Kidney tubule cell (primary cell): ENCODE data around the gene FANCC.
"Not testable (repeated sequence)": the region's sequence is repeated elsewhere in the genome, so short reads cannot be mapped to it uniquely, and the experiment has no call there.

Experiments
- DNase-seq: peaks from one replicate; pipeline ENCODE4 v3.0.0-alpha.2; 2018; ENCODE audit warnings: low spot score

FANCC gene

DNA sequence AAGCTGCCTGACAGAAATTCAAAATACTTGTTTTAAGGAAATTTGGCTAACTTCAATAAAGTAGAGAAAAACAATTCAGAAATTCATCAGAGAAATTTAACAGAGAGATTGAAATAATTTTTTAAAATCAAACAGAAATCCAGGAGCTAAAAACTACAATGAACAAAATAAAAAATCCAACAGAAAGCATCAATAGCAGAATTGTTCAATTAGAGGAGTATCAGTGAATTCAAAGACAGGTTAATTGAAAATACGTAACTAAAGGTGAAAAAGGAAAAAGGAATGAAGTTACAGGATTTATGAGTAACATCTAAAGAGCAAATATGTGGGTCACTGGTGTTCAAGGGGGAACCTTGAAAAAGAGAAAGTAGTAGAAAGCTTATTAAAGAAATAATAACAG is 36.8 kb downstream of the FANCC start:
- DNase-seq = no peak

DNA sequence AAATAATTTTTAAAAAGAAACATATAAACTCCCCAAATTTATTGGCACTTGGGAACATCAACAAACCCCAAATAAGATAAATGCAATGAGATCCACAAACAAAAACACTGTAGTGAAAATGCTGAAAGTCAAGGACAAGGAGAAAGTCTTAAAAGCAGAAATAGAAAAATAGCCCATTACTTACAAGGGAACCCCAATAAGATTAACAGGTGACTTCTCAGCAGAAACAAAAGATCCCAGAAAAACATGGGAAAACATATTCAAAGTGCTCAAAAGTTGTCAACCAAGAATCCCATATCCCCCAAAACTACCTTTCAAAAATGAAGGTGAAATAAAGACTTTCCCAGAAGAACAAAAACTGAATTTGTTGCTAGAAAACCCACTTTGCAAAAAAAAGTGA is 40.0 kb downstream of the FANCC start:
- no peak for DNase-seq

DNA sequence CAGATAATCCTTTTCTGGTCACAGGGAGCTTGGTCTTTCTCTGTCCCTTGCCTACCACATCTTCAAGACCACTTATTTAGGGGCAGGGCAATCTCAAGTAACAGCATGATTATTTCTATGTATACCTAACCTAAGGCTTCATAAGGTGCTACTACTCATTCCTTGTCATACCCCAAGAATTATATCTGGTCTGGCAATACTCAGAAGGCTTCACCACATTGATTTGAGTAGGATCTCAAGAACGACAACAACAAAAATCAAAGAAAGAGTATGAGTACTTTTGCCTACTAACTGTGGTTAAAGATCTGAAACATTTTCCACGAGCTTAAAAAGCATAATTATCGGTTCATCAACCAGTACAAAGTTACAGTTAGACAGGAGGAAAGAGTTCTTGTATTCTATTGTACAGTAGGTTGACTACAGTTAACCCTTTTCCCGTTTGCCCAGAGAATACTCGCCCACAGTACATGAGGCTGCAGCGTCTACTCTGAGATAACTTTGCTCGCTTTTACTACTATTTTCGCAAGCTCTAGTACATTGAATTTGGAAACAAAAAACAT is 41.0 kb downstream of the FANCC start:
- DNase-seq = no peak

DNA sequence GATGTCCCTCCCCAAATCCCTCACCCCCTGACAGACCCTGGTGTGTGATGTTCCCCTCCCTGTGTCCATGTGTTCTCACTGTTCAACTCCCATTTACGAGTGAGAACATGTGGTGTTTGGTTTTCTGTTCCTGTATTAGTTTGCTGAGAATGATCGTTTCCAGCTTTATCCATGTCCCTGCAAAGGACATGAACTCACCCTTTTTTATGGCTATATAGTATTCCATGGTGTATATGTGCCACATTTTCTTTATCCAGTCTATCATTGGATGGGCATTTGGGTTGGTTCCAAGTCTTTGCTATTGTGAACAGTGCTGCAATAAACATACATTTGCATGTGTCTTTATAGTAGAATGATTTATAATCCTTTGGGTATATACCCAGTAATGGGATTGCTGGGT is 43.3 kb downstream of the FANCC start:
- not testable (repeated sequence) for DNase-seq

DNA sequence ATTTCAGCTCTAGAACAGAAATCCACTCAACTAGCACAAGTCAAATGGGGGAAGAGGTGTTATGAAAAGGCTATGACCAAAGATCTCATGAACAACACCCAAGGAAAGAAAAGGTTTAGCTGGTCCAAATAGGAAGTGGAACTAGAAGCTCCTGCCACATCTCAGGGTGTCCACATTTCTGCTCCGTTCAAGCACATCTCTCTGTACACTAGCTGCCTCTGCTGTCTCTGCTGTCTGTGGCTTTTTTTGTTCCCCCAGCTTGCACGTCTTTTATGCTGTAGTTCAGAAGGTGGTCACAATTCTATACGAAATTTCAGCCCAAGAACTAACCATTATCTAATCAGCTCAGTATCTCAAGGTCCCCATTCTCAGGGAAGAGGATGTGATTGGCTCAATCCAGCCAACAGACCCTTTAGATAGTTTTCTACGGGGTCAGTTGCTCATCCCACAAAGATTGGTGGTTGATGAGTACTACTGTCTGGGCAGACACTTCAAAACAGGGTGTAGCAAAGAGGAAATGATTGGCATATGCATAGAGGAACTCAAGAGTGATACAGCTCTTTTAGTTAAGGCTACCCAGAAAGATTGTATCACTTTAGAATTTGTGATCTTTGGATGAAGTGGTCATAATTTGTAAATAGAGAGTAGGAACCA is 44.0 kb downstream of the FANCC start:
- DNase-seq = no peak

DNA sequence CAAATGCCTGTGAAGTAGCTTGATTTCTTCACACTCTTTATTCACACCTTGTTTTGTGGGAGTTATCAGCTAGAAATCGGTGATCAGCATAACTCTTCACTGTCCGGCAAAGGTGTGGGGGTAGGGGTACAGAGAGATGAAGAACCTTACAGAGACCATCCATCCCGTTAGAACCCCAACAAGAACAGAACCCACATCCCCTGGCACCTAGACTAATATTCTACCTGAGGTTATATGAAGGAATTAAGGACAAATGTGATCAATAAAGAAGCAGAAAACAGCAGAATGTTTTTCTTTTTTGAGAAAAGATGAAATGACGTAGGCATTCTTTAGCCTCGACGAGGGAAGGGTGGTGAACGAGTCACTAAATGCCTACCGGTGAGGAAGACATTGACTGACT is 44.7 kb downstream of the FANCC start:
- no peak for DNase-seq

DNA sequence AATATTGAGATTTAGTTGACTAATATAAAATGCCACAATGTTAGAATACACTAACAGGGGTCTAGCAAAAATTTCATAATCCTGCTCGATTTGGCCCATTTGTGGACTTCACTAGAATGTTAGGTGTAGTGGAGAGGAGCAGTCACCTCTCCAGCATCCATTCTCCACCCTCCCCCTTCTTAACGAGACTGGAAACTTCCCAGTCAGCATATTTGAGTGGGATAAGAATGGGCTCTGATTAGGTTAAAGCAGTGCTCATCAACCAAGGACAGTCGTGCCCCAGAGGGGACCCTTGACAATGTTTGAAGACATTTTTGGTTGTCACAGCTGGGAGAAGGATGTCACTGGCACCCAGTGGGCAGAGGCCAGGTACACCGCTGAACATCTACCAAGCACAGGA is 46.7 kb downstream of the FANCC start:
- no peak for DNase-seq

DNA sequence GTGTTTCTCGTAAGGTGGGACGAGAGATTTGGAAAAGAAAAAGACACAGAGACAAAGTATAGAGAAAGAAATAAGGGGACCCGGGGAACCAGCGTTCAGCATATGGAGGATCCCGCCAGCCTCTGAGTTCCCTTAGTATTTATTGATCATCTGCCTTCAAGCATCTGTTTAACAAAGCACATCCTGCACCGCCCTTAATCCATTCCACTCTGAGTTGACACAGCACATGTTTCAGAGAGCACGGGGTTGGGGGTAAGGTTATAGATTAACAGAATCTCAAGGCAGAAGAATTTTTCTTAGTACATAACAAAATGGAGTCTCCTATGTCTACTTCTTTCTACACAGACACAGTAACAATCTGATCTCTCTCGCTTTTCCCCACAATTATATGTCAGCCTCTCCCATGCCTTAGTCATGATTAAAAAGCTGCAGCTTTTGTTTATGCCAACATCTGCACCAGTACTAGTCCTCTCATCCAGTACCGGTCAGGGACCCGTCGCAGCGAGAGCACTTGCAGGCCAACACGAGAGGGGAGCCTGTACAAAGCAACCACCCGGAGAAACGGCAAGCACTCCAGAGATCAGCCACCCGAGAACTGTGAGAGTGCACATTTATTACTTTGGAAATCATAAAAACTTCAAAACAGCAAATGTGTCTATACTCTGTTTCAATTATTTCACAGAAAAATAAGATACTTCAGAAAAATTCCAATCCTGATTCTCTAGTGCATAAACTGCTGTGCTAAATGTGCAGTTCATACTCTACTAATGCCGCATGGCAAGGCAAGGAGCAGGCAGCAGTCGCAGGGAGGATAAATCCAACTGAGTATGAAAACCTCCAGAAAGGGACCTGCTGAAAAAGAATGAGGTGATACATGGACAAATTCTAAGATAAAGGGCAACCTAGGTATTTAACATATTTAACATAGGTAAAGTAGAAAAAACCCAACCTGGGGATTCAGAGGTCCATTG is 47.4 kb downstream of the FANCC start:
- DNase-seq = peak; percentile 42

DNA sequence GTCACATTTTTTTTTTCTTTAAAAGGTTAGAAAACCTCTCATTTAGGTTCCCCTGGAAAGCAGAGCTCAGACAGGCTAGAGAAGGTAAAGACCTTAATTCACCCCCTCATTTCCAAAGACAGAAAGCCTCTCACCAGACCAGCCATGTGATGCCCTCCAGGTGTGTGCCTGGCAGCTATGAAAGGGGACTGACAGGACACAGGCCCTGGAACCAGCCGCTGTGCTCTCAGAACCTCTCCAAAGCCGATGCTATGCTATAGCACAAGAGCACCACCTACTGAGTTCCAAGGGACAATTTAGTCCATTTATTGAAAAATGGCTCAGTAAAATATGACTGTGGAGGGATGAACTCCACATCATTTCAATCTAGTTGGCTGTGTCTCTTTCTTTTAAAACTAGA is 48.8 kb downstream of the FANCC start:
- peak; percentile 50 for DNase-seq

DNA sequence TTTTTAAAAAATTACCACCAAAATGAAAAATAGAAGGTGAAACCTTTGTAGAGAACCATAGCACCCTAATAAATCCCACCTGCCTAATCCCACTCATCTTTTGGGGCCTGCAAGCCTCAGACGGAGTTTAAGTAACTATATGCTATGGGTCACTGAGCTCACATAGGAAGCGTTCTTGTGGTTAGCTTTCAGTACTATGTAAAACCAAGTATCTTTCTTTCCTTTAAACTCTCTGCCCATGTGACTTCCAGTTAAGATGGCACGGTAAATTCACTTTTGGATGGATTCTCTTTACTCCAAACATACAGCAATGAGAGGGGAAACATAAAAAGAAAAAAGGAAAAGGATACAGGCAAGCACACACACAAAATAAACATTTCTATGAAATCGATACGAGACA is 50.9 kb downstream of the FANCC start:
- DNase-seq = no peak

DNA sequence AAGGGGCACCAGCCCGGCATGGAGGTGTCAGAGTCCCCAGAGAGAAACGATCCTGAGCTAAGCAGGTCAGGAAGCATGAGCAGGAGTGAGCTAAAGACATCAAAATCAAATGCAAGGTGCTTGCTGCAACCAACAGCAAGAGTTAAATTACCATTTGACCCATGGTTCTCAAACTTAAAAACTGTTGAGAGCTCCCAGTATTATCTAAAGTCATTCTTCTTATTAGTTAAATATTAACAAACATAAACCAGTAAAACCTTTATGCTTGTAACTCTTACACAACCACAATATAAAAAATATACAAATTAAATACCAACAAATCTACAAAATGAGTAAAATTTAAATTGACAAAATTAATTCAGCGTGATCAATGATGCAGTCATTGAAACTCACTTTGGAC is 51.5 kb downstream of the FANCC start:
- DNase-seq = no peak

DNA sequence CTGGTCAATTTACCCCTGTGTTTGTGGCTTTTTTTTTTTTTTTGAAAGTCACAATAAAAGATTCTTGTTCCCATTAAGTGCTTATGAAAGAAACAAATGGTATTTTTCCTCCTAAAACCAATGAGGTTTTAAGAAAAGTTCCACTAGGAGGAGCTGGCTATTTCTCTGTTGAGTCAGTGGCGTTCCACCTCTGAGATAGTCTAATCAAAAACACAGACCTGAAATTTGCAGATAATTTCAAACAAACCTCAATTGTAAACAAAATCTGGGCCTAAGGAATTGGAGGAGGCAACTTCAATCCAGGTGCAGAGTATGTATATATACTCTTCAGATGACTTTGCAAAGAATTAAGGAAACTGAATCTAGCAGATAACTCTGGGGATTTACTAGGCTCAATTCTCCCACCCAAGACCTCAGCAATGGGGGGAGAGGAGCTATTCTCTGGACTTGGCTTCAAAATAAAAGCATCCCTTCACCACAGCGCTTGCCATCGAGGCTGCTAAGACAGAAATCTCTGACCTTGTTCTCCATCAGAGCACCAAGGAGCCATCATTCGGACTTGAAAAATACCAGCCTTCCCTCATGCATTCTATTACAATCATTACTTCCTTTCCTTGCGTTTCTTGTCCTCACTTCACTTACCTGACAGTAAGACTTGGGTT is 52.4 kb downstream of the FANCC start:
- DNase-seq = peak; percentile 36

DNA sequence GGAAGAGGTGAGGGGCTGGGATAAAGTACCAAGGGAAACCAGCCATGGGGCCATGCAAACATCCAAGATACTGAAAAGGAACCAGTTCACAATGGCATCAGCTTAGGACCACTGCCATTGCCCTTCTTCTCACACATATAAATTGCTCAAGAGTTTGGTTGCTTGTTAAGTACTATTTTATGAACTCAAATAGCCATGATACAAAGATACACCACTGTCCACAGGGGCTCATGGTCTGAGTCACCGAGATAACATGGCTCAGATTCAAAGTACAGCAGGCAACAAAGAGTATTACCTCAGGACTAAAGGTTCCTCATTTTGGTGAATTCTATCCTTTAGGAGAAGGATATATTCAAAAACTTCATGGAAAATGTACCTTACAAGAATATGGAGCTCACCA is 55.6 kb downstream of the FANCC start:
- no peak for DNase-seq

DNA sequence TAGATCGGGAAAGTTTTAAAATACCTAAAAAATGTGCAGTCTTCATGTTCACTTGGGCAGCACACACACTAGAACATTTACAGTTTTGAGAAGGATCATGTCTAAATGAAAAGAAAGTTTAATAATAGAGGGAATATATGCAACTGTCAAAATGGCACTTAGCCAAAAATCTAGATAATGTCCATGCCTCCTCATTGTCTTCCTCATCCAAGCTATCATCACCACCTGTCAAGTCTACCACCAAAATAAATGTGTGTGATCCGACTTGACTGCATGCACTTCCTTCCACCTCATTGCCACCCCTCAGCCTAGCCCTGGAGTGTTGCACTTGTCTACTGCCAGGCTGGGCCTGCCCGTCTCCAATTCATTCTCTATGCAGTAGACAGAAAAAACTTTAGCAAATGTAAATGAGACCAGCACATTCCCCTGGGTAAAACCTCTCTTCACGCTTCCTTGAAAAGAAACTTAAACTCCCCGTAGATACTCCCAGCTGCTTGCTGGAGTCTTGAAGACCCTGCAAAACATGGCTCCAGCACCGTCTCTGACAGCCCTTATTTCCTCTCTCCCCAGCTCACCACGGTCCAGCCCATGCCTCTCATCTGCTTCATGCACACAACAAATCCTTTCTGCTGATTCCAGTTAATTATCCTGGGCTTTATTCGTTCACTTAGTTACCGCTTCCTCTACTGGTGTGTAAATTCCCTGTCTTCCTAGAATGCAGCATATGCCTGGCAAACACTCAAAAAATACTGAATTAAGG is 66.9 kb downstream of the FANCC start:
- no peak for DNase-seq

DNA sequence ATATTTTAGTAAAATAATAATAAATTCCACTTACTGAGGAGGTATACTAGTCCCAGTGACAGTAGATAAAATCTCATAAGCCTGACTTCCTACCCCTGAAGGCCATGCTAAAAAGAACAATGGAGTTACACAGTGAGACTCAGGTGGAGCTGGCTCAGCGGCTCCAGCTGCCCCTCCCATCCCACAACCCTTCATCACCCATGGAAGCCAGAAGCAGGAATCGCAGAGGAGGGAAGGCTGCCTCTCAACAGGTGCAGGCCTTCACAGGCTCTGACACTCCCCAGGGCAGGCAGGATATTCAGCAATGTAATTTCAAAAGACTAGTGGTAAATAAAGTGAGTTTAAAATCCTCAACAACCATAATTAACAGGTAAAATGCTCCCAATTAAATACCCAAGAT is 67.5 kb downstream of the FANCC start:
- DNase-seq = no peak

DNA sequence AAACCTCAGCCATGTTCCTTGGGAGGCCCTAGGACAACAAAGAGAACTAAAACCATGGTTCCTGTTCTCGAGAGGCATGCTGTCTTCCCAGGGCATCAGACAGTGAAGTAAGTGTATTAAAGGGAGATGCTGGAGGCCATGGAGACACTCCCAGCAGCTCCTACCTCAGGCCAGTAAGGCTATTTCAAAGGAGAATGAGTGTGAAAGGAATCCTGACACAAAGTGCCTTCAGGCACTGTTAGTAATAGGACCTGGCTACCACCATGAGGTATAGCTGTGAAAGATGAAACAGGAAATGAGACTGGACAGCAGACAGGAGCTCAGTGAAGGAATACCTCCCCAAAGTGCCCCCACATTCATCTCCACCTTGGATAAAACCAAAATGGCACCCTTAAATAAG is 71.0 kb downstream of the FANCC start:
- no peak for DNase-seq

DNA sequence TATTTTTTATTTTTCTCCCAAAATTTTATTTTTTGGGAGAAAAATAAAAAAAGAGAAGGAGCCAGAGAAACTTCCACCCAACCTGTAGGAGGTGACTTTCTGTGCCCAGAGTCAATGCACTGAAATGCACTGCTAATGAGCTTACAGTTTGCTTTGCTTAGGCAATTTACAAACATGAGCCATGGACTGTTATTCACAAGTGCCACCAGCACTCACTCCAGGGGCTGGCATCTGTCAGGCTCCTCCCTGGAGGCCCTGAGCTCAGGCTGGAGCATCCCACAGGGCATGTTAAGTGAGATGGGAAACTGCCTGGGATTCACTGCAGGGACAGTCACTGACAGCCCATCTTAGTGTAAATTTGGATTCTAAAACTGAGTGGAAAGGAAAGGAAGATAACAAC is 74.9 kb downstream of the FANCC start:
- no peak for DNase-seq

DNA sequence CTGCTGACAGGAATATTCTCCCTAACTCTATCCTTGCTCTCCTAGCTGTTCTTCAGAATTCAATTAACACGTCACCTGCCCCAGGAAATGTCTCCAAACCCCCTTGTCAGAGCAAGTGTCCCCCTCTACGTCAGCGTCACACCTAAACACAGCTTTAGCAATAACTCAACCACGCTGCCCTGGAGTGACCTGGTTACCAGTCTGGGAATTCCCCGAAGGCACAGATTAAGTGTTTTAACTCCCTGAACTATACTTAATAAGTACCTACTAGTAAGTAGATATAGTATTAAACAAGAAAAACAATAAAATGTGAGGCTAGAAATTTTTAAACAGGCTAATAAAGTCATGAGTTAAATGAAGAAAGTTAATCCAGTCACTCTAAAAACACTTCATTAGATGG is 78.4 kb downstream of the FANCC start:
- peak; percentile 71 for DNase-seq

DNA sequence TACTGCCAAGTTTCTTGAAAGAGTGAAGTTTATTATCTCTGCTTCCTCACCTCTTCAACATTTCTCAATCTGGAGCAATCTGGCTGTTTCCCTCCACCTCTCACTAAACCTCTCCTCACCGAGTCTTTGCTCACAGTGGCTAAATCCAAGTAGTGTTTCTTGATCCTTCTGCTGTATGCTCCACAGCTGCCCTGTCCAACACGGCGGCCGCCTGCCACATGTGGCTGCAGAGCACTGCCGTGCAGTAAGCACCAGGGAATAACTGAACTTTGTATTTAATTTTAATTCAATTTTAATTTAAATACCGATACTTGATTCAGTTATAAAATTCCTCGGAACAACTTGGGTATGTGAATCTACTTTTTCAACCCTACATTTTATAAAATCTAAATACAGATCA is 80.2 kb downstream of the FANCC start:
- no peak for DNase-seq

DNA sequence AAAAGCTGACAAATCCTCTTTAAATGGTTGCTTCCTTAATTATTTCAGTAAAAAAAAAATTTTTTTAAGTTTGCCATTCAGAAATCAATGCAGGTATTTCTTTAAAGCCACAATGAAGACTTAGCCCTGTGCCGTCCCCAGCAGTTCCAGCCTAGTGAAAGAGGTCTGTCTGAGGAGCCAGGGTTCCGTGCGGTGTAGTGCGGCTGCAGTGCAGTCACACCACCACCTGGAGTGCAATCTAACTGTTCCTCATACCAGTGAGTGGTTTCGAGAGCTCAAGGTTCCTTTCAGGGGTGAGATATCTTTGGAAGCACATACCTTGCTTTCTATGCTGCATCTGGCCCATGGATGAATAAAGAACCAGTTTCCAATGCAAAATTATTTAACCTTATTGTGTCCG is 87.5 kb downstream of the FANCC start:
- no peak for DNase-seq

DNA sequence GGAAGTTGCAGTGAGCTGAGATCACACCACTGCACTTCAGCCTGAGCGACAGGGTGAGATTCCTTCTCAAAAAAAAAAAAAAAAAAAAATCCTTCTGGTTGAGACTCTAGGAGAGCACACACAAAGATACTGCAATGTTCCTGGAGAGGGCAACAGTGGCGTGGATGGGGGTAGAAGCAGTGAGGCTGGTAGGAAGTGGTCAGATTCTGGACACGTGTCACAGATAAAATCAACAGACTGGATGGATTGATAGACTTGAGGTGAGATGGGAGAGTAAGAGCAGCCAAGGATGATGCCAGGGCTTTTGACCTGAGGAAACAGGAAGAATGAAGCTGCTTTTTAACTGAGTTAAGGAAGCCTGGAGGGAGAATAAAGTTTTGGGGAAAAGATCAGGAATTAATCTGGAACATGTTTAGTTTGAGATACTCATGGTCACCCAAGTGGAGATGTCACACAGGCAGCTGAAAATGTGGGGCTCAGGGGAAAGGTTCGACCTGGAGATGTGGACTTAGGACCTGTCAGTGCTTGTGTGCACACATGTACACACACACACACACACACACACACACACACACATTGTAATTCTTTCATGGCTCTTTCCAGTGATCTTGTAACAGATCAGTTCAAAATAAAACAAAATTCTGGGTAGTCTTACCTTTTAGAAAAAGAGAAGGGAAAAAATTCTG is 88.1 kb downstream of the FANCC start:
- DNase-seq = peak; percentile 51
